Kidney (tissue), 14 donors: ENCODE results near the gene KLF14. TPM values are rescaled to one million over a fixed set of nuclear protein-coding genes. Genes with fewer than 3 reads are reported as not detected.
A peak's percentile ranks its signal among the peaks of the same experiment; 100 is the strongest.

ENCODE experiments used
- DNase-seq, 5 donors: peaks; one replicate each; pipeline ENCODE4 v3.0.0-alpha.2; 2013 to 2020
- FAIRE-seq: peaks from 2 replicates; lab custom pipeline; 2012; peaks lifted over from hg19 to GRCh38; lab: Jason Lieb, UNC
- H3K27ac ChIP-seq, 2 donors: one replicate each; pipeline ENCODE4 v1.7.0; 2013; ENCODE audit warnings: low read depth in 2 of 2, low read length in 2 of 2, inconsistent platforms in 1 of 2
- H3K27me3 ChIP-seq: one replicate; pipeline ENCODE4 v1.7.1; 2013; ENCODE audit warnings: low read length, inconsistent platforms; ENCODE audit not compliant: control insufficient read depth, insufficient read depth
- H3K36me3 ChIP-seq, 3 donors: one replicate each; pipeline versions ENCODE4 v1.7.0 to v1.7.1; 2013; ENCODE audit warnings: low read length in 3 of 3, control low read depth in 1 of 3, inconsistent platforms in 1 of 3; ENCODE audit not compliant: insufficient read depth in 3 of 3, control insufficient read depth in 2 of 3
- H3K4me1 ChIP-seq, 3 donors: one replicate each; pipeline versions ENCODE4 v1.7.0 to v1.7.1; 2013; ENCODE audit warnings: low read length in 3 of 3, inconsistent platforms in 1 of 3, low read depth in 1 of 3; ENCODE audit not compliant: control insufficient read depth in 2 of 3, insufficient read depth in 2 of 3
- H3K4me3 ChIP-seq, 3 donors: one replicate each; pipeline versions ENCODE4 v1.7.0 to v1.8.1; 2013; ENCODE audit warnings: low read length in 3 of 3, control low read depth in 1 of 3, inconsistent platforms in 1 of 3
- H3K9ac ChIP-seq, 3 donors: one replicate each; pipeline versions ENCODE4 v1.7.0 to v1.7.1; 2013; ENCODE audit warnings: low read length in 3 of 3, control low read depth in 1 of 3, inconsistent platforms in 1 of 3
- H3K9me3 ChIP-seq, 3 donors: one replicate each; pipeline versions ENCODE4 v1.7.0 to v1.7.1; 2013; ENCODE audit warnings: low read length in 3 of 3, control low read depth in 1 of 3, inconsistent platforms in 1 of 3; ENCODE audit not compliant: control insufficient read depth in 2 of 3, insufficient read depth in 1 of 3
- CTCF ChIP-seq: IDR thresholded peaks from 3 replicates; pipeline ENCODE4 v1.5.1; 2012; ENCODE audit warnings: mild to moderate bottlenecking, moderate library complexity, borderline replicate concordance; ENCODE audit not compliant: insufficient read depth; ENCODE audit errors: extremely low read depth
- intact Hi-C: fragments of 100-400 bp; cut with DNase I; formaldehyde crosslinking; loops from one replicate; pipeline ENCODE4 v1.11.1; 2022
- polyA plus RNA-seq: library from polyadenylated mRNA; stranded (reverse); fragments of 350-450 nt; fragmentation: Illumina TruSeq; extraction: RNeasy Lipid Tissue Mini Kit (QIAGEN cat#74804); gene quantifications from one replicate; pipeline ENCODE4 v1.2.3, GENCODE V29; 2014; ENCODE audit warnings: low read depth, low replicate concordance; ENCODE audit not compliant: insufficient read depth
- total RNA-seq: library from RNA; stranded (reverse); fragmentation: NEBNext Ultra II Directional; extraction: Animal tissue kit (Norgen Biotek cat#: 25700); gene quantifications from one replicate; pipeline ENCODE4 v1.2.1, GENCODE V29; 2021
- donor health status: control.
- donor health status: control.
- donor health status: control.
- donor health status: control.
- donor health status: control.
- donor health status: DM: yes; HTN: yes; CAD: no.
- donor health status: Normal renal cell carcinoma (clear cell type).

KLF14 gene
- total and polyA plus RNA-seq, 2 donors from 2014 or later, result 0.13 TPM; not detected in 1

- Histone ChIP-seq H3K27me3 (no peaks in the 10 kb centered on the region), H3K4me3 (no peak overlapping the region), H3K9me3 (no peaks in the 10 kb centered on the region), H3K36me3 (no peaks in the 10 kb centered on the region), H3K9ac (no peak overlapping the region), H3K27ac (no peak overlapping the region), H3K4me1 (no peaks in the 10 kb centered on the region)
- intact Hi-C loops, result loop anchor here (10.0 kb wide), 1 partner anchor 647 kb away; the partner anchor contains the start of gene KLHDC10
- FAIRE-seq (no peak), DNase-seq (peak; percentile 84 to 95 (median 90))
- TF ChIP-seq CTCF, result peak; percentile 59
Measured at GRCh38 chr7:130721486-130722277, 12.3 kb downstream of the KLF14 start.

- no peak for TF ChIP-seq CTCF
- Histone ChIP-seq H3K9ac (no peak overlapping the region), H3K4me1 (no peaks in the 10 kb centered on the region), H3K27ac (no peak overlapping the region), H3K27me3 (no peaks in the 10 kb centered on the region), H3K9me3 (no peaks in the 10 kb centered on the region), H3K4me3 (no peak overlapping the region), H3K36me3 (no peaks in the 10 kb centered on the region)
- DNase-seq (no peak), FAIRE-seq (no peak)
- intact Hi-C loops, result no loop called here
Measured at GRCh38 chr7:130719541-130719940, 14.5 kb downstream of the KLF14 start.

GRCh38 chr7:130712416-130712815 is 21.6 kb downstream of the KLF14 start:
- no peak for TF ChIP-seq CTCF
- H3K9me3 ChIP-seq, result no peaks in the 10 kb centered on the region
- no peaks in the 10 kb centered on the region for H3K27me3 ChIP-seq
- H3K9ac ChIP-seq, result no peak overlapping the region
- H3K36me3 ChIP-seq, result no peaks in the 10 kb centered on the region
- no peak overlapping the region for H3K4me3 ChIP-seq
- no peak for FAIRE-seq
- no peaks in the 10 kb centered on the region for H3K4me1 ChIP-seq
- no peak for DNase-seq
- H3K27ac ChIP-seq, result no peak overlapping the region
- intact Hi-C loops, result no loop called here
